Thyroid gland (tissue), 4 donors: ENCODE results near the gene RBL2.

Experiments
- CTCF ChIP-seq, 6 experiments: fragments of 200-600 bp in 3 of 6; fragments of 450-650 bp in 3 of 6; sonication (generic) in 3 of 6; IDR thresholded peaks; one replicate each; pipeline ENCODE4 v1.5.1; 2016 to 2019; ENCODE audit warnings: antibody characterized with exemption in 6 of 6, mild to moderate bottlenecking in 2 of 6, inconsistent platforms in 1 of 6, moderate library complexity in 1 of 6
- POLR2A ChIP-seq, 2 donors: fragments of 450-650 bp; IDR thresholded peaks; one replicate each; pipeline ENCODE4 v1.6.1; 2017; ENCODE audit warnings: antibody characterized with exemption in 2 of 2, mild to moderate bottlenecking in 2 of 2, moderate library complexity in 1 of 2

DNA sequence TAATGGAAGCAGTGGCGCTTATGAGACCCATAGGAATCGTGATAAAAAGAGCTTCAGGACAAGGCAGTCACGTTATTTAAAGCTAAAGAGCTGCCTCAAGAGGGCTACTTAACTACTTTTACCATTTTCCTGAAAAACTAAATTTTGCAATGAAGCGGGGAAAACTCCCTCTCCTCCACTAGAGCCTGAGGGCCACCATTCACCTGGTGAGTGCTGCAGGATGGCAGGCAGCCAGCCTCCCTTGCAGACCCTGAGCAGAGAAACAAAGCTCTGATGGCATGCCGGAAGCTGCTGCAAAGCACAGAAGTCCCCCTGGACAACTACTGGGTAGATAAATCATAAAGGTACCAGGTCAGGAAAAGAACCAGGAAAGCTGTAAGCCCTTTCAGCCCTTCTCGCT lies 60.4 kb downstream of the RBL2 start:
- TF ChIP-seq POLR2A (IDR thresholded peaks at IDR 0.05): no peak
- TF ChIP-seq CTCF (IDR thresholded peaks at IDR 0.05): no peak
